ENCODE measurements around the gene DPY30.

The DPY30 gene

DNA sequence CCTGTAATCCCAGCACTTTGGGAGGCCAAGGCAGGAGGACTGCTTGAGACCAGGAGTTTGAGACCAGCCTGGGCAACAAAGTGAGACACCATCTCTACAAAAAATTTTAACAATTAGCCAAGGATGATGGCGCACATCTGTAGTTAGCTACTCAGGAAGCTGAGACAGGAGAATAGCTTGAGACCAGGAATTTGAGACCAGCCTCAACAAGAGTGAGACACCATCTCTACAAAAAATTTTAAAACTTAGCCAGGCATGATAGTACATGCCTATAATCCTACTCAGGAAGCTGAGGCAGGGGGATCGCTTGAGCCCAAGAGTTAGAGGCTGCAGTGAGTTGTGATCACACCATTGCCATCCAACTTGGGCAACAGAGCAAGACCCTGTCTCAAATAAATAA is 35.8 kb downstream of the DPY30 start:
- no peak for DNase-seq (ENCODE audit: low read depth in 1 of 2, low spot score in 1 of 2)
- no peak for TF ChIP-seq JUND (IDR thresholded peaks at IDR 0.05; ENCODE audit: low read depth)
- in situ Hi-C loops (cut with HindIII; ENCODE audit: low pct_unique_long_range_greater_than_20kb, low sequenced_read_pairs): no loop called here

GRCh38 chr2:32002406-32002805 is 37.2 kb downstream of the DPY30 start:
- peak in 1 of 2 experiments; percentile 13 for DNase-seq (ENCODE audit: low read depth in 1 of 2, low spot score in 1 of 2)
- in situ Hi-C loops (cut with HindIII; ENCODE audit: low pct_unique_long_range_greater_than_20kb, low sequenced_read_pairs): no loop called here
- no peak for TF ChIP-seq JUND (IDR thresholded peaks at IDR 0.05; ENCODE audit: low read depth)

- in situ Hi-C loops (cut with HindIII; ENCODE audit: low pct_unique_long_range_greater_than_20kb, low sequenced_read_pairs): no loop called here
- no peak for DNase-seq (ENCODE audit: low read depth in 1 of 2, low spot score in 1 of 2)
- no peak for TF ChIP-seq JUND (IDR thresholded peaks at IDR 0.05; ENCODE audit: low read depth)
These were observed 40.2 kb downstream of the DPY30 start for GRCh38 chr2:31999438-31999837.

DNA sequence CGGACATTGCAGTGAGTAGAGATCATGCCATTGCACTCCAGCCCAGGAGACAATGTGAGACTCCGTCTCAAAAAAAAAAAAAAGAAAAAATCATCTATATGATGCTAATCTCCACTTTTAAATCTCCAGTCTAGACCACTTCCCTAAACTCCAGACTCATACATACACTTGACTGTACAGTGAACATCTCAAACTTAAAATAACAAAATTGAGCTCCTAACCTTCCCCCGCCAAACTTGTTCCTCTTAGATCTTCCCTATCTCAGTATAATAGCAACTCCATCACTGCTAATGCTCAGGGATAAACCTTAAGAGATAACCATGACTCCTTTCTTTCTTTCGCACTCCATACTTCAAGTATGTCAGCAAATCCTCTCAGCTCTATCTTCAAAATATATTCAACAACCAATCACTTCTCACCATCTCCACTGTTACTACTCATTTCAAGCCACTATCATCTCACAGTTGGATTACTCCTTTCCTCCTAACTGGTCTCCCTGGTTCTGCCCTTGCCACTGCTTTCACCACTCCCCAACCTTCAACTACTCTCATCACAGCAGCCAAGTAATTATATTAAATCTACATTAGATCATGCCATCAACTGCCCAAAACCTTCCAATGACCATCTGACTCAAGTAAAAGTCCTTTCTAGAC is 40.7 kb downstream of the DPY30 start:
- no peak for DNase-seq (ENCODE audit: low read depth in 1 of 2, low spot score in 1 of 2)
- in situ Hi-C loops (cut with HindIII; ENCODE audit: low pct_unique_long_range_greater_than_20kb, low sequenced_read_pairs): no loop called here
- no peak for TF ChIP-seq JUND (IDR thresholded peaks at IDR 0.05; ENCODE audit: low read depth)

DNA sequence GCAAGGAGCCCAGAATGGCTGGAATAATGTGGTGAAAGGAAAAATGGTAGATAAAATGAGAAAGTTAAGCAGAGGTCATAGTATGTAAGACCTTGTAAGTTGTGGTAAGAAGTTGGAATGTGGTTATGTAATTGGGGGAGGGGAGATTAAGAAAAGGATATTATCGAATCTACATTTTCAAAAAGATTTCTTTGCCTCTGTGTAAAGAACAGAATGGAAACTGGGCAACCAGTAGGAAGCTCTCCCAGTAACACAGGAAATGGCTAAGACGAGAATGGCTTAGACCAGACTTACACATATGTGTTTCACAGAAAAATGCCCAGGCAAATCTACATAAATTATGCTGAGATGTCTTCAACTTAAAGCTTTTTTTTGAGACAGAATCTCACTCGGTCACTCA is 42.0 kb downstream of the DPY30 start:
- in situ Hi-C loops (cut with HindIII; ENCODE audit: low pct_unique_long_range_greater_than_20kb, low sequenced_read_pairs): no loop called here
- no peak for DNase-seq (ENCODE audit: low read depth in 1 of 2, low spot score in 1 of 2)
- TF ChIP-seq JUND (IDR thresholded peaks at IDR 0.05; ENCODE audit: low read depth): no peak

DNA sequence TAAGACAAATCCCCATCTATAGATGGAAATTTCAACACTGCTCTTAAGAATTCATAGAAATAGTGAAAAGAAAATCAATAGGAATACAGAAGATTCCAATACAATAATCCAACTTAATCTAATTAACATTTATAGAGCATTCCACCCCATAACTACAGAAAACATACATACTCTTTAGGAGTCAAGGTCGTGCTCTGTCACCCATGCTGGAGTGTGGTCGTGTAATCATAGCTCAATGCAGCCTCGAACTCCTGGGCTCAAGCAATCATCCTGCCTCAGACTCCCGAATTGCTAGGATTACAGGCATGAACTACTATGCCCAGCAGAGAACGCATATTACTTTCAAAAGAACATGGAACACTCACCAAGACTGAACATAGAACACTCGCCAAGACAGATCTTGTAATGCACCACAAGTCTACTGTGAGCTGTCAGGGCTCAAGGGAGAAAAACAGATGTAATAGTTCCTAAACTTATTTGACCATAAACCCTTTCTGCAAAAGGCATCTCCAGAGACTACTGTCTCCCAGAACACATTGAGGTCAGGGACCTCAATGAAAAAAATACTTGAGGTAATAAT is 42.9 kb downstream of the DPY30 start:
- no peak for DNase-seq (ENCODE audit: low read depth in 1 of 2, low spot score in 1 of 2)
- no peak for TF ChIP-seq JUND (IDR thresholded peaks at IDR 0.05; ENCODE audit: low read depth)
- in situ Hi-C loops (cut with HindIII; ENCODE audit: low pct_unique_long_range_greater_than_20kb, low sequenced_read_pairs): no loop called here

DNA sequence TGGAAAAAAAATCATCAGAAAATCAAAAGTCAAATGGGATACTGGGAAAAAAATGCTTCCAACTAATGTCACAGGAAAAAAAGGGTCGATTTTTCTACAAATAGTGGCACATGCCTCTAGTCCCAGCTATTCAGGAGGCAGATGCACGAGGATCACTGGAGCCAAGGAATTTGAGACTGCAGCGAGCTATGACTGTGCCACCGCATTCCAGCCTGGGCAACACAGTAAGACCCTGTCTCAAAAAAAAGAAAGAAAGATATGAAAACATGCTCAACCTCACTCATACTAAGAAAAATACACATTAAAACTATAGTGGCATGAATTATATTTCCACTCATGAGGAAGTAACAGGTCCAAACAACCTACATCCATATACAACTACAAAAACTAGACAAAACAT is 46.7 kb downstream of the DPY30 start:
- DNase-seq (ENCODE audit: low read depth in 1 of 2, low spot score in 1 of 2): no peak
- in situ Hi-C loops (cut with HindIII; ENCODE audit: low pct_unique_long_range_greater_than_20kb, low sequenced_read_pairs): no loop called here
- no peak for TF ChIP-seq JUND (IDR thresholded peaks at IDR 0.05; ENCODE audit: low read depth)

- no peak for TF ChIP-seq JUND (IDR thresholded peaks at IDR 0.05; ENCODE audit: low read depth)
- no peak for DNase-seq (ENCODE audit: low read depth in 1 of 2, low spot score in 1 of 2)
These were observed 47.5 kb downstream of the DPY30 start for GRCh38 chr2:31992025-31992579.

DNA sequence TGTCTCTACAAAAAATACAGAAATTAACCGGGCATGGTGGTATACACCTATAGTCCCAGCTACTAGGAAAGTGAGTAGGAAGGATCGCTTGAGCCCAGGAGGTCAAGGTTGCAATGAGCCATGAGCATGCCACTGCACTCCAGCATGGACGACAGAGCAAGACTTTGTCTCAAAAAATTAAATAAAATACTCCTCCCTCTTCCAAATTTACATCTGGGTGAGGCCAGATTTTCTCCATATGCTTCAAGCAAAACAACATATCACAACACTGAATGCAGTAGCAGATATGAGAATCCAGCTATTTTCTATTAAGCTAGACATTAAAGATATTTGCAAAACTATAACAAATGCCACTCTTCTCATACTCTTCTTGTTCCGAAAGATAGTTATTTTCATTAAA is 49.7 kb downstream of the DPY30 start:
- in situ Hi-C loops (cut with HindIII; ENCODE audit: low pct_unique_long_range_greater_than_20kb, low sequenced_read_pairs): no loop called here
- DNase-seq (ENCODE audit: low read depth in 1 of 2, low spot score in 1 of 2): no peak
- TF ChIP-seq JUND (IDR thresholded peaks at IDR 0.05; ENCODE audit: low read depth): no peak

More at GRCh38 chr2:31992025-31992579, 47.5 kb downstream of the DPY30 start:
- in situ Hi-C loops (cut with HindIII; ENCODE audit: low pct_unique_long_range_greater_than_20kb, low sequenced_read_pairs): no loop called here

DNA sequence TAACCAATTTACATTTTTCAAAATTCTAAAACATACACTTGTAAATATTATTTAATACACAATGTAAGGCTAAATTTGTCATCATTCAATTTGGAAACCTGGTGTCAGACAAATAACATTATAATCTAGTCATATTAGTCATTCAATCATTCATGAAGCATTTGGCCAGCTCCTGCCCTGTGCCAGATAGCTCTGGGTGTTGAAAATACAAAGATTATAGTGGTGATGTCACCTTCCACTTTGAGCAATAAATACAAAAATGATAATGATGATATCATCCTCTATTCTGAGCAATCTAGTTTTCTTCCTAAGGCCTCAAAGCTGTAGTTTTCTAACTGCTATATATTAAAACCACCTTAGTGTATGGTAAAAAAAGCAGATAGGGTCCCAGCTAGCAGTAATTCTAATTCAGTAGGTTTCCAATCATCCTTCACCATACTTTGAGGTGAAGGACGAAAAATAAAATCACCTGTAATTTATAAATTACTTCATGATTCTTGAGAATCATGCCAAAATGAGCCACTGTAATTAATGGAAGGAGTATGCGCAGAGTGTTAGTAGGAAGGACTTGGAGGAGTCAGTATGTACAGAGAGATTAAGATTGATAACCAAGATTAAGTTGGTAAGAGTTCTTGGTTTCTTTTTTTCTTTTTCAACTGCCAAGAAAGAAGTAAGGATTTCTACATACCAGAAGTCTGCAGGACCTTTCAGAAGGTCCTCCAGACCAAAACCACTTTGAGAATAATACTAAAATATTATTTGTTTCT is 52.0 kb downstream of the DPY30 start:
- in situ Hi-C loops (cut with HindIII; ENCODE audit: low pct_unique_long_range_greater_than_20kb, low sequenced_read_pairs): no loop called here
- no peak for DNase-seq (ENCODE audit: low read depth in 1 of 2, low spot score in 1 of 2)
- TF ChIP-seq JUND (IDR thresholded peaks at IDR 0.05; ENCODE audit: low read depth): no peak

- no peak for DNase-seq (ENCODE audit: low read depth in 1 of 2, low spot score in 1 of 2)
- in situ Hi-C loops (cut with HindIII; ENCODE audit: low pct_unique_long_range_greater_than_20kb, low sequenced_read_pairs): no loop called here
- no peak for TF ChIP-seq JUND (IDR thresholded peaks at IDR 0.05; ENCODE audit: low read depth)
These were observed 52.7 kb downstream of the DPY30 start for GRCh38 chr2:31986906-31987305.

DNA sequence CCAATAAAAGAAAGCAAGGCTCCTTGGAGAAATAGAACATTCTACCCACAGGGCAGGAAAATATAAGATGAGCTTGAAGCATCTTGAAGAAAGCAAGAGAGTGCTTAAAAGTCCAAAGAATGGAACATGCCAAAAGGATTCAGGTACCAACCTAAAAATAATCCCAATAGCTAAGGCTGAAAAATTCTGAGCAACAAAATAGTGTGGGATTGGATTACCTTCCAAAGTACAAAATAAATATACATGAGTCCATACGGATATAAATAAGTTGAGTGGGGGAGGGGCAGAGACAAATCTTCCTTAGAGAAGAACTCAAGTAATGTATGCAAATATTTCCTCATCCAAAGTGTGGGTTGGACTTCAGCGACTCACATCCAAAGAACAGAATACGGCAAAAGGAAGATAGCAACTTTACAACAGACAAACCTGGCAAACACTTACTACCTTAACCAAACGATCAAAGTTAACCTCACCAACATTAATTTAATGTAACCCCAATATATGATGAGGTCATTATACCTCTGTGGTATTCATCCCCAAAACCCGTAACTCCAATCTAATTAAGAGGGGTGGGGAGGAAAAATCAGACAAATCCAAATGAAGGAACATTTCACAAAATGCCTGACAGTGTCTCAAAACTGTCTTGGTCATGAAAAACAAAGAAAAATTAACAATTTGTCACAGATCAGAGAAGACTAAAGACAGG is 55.7 kb downstream of the DPY30 start:
- TF ChIP-seq JUND (IDR thresholded peaks at IDR 0.05; ENCODE audit: low read depth): no peak
- in situ Hi-C loops (cut with HindIII; ENCODE audit: low pct_unique_long_range_greater_than_20kb, low sequenced_read_pairs): no loop called here
- DNase-seq (ENCODE audit: low read depth in 1 of 2, low spot score in 1 of 2): no peak
